Fibroblast of upper back skin (primary cell): Measurements from ENCODE around the gene UGT3A1.
"Not testable (repeated sequence)": the region's sequence is repeated elsewhere in the genome, so short reads cannot be mapped to it uniquely, and the experiment has no call there.

Experiments used
- DNase-seq: peaks from one replicate; pipeline ENCODE4 v3.0.0-alpha.2; 2013

The UGT3A1 gene

GRCh38 chr5:35979715-35980114, 11.5 kb downstream of the UGT3A1 start:
- no peak for DNase-seq

- DNase-seq: not testable (repeated sequence)
Measured at GRCh38 chr5:35976859-35977258, 14.3 kb downstream of the UGT3A1 start.

GRCh38 chr5:35974570-35974969, 16.6 kb downstream of the UGT3A1 start:
- DNase-seq: no peak

- no peak for DNase-seq
Measured at GRCh38 chr5:35971878-35972210, 19.3 kb downstream of the UGT3A1 start.

GRCh38 chr5:35971186-35971877, 19.9 kb downstream of the UGT3A1 start:
- DNase-seq: peak; percentile 21

- DNase-seq: no peak
Measured at GRCh38 chr5:35963381-35963843, 27.8 kb downstream of the UGT3A1 start.

GRCh38 chr5:35960328-35960727, 30.9 kb downstream of the UGT3A1 start:
- no peak for DNase-seq

- no peak for DNase-seq
Measured at GRCh38 chr5:35956429-35956828, 34.8 kb downstream of the UGT3A1 start.

GRCh38 chr5:35954175-35954574, 37.0 kb downstream of the UGT3A1 start:
- no peak for DNase-seq

GRCh38 chr5:35947085-35947484, 44.1 kb downstream of the UGT3A1 start:
- DNase-seq: no peak

GRCh38 chr5:35939639-35940038, 51.6 kb downstream of the UGT3A1 start:
- DNase-seq: no peak

GRCh38 chr5:35938568-35939227, 52.5 kb downstream of the UGT3A1 start, which contains the start of gene CAPSL:
Gene CAPSL, minus strand, starts transcription at chr5:35938622. Its CDS starts 17,502 bp downstream, at chr5:35921120.
- peak; percentile 52 for DNase-seq

GRCh38 chr5:35926389-35927051, 64.7 kb downstream of the UGT3A1 start:
- DNase-seq: peak; percentile 54

- DNase-seq: peak; percentile 75
Measured at GRCh38 chr5:35924950-35925722, 66.1 kb downstream of the UGT3A1 start.

- peak; percentile 91 for DNase-seq
Measured at GRCh38 chr5:35924122-35924949, 66.9 kb downstream of the UGT3A1 start.

- DNase-seq: no peak
Measured at GRCh38 chr5:35922468-35922867, 68.7 kb downstream of the UGT3A1 start.

GRCh38 chr5:35921930-35922329, 69.3 kb downstream of the UGT3A1 start:
- DNase-seq: no peak

GRCh38 chr5:35920890-35921289, 70.3 kb downstream of the UGT3A1 start:
- DNase-seq: no peak

GRCh38 chr5:35919191-35919590, 72.0 kb downstream of the UGT3A1 start:
- peak; percentile 99 for DNase-seq

- DNase-seq: no peak
Measured at GRCh38 chr5:35908814-35909213, 82.4 kb downstream of the UGT3A1 start.

GRCh38 chr5:35908228-35908627, 83.0 kb downstream of the UGT3A1 start:
- peak; percentile 81 for DNase-seq

GRCh38 chr5:35904443-35905132, 86.6 kb downstream of the UGT3A1 start:
- no peak for DNase-seq
